PC-3 (cell line): ENCODE data around the gene TBX1. TPM values are rescaled to one million over a fixed set of nuclear protein-coding genes. Genes with fewer than 3 reads are reported as not detected.

Source experiments
- ATAC-seq: fragments of 200-7000 bp; cut with Tn5 transposase; 2 replicates; pipeline ENCODE4 v1.9.1; 2020; ENCODE audit warnings: mild to moderate bottlenecking, moderate library complexity
- BruUV-seq: library from RNA; stranded (reverse); fragments of 400-500 nt; replicated peaks from 2 replicates; lab custom pipeline; 2021; lab: Mats Ljungman, UMichigan
- CTCF ChIA-PET: fragments of 300-600 bp; sonication (Branson Sonifier 250); formaldehyde crosslinking; loops from one replicate; lab custom pipeline; 2022; ENCODE audit warnings: antibody characterized with exemption; lab: Charles Lee
- POLR2A ChIA-PET: fragments of 300-600 bp; sonication (Branson Sonifier 250); formaldehyde crosslinking; loops from one replicate; lab custom pipeline; 2022; ENCODE audit warnings: antibody characterized with exemption; ENCODE audit not compliant: unreplicated experiment; lab: Charles Lee
- DNase-seq: peaks from one replicate; pipeline ENCODE4 v3.0.0-alpha.2; 2015
- H2AFZ ChIP-seq: fragments of 300-600 bp; sonication (generic); 2 replicates; pipeline ENCODE4 v1.6.0; 2016; ENCODE audit warnings: antibody characterized with exemption, low read length
- H3F3A ChIP-seq: fragments of 300-600 bp; sonication (generic); one replicate; pipeline ENCODE4 v1.6.0; 2017; ENCODE audit warnings: antibody characterized with exemption, low read length, control low read depth, mild to moderate bottlenecking; ENCODE audit not compliant: unreplicated experiment
- H3K27ac ChIP-seq: fragments of 300-600 bp; sonication (generic); 2 replicates; pipeline ENCODE4 v1.5.1; 2016; ENCODE audit warnings: mild to moderate bottlenecking, low read length
- H3K27me3 ChIP-seq: fragments of 300-600 bp; sonication (generic); 2 replicates; pipeline ENCODE4 v1.6.1; 2016; ENCODE audit warnings: low read length, mixed read lengths
- H3K36me3 ChIP-seq: fragments of 300-600 bp; sonication (generic); 2 replicates; pipeline ENCODE4 v1.6.1; 2016; ENCODE audit warnings: low read depth, mixed run types, low read length, mixed read lengths
- H3K4me1 ChIP-seq: fragments of 300-600 bp; sonication (generic); 2 replicates; pipeline ENCODE4 v1.5.1; 2016; ENCODE audit warnings: low read length; ENCODE audit not compliant: insufficient read depth
- H3K4me2 ChIP-seq: fragments of 300-600 bp; sonication (generic); 2 replicates; pipeline ENCODE4 v1.6.0; 2016; ENCODE audit warnings: low read length
- H3K4me3 ChIP-seq: fragments of 300-600 bp; sonication (generic); 2 replicates; pipeline ENCODE4 v1.5.1; 2016; ENCODE audit warnings: mild to moderate bottlenecking, low read length, mixed read lengths
- H3K79me2 ChIP-seq: fragments of 300-600 bp; sonication (generic); 2 replicates; pipeline ENCODE4 v1.6.1; 2017; ENCODE audit warnings: low read length, mixed read lengths
- H3K9ac ChIP-seq: fragments of 300-600 bp; sonication (generic); 2 replicates; pipeline ENCODE4 v1.6.0; 2016; ENCODE audit warnings: mild to moderate bottlenecking, low read length
- H3K9me2 ChIP-seq: fragments of 300-600 bp; sonication (generic); replicated peaks from 2 replicates; pipeline ENCODE4 v1.6.1; 2016; ENCODE audit warnings: mixed run types, low read length, mixed read lengths
- H3K9me3 ChIP-seq: fragments of 300-600 bp; sonication (generic); 2 replicates; pipeline ENCODE4 v1.6.1; 2016; ENCODE audit warnings: low read length, mixed read lengths
- H4K20me1 ChIP-seq: fragments of 300-600 bp; sonication (generic); 2 replicates; pipeline ENCODE4 v1.6.1; 2016; ENCODE audit warnings: low read length, mixed read lengths
- EZH2 ChIP-seq: fragments of 300-600 bp; sonication (generic); IDR thresholded peaks from one replicate; pipeline ENCODE4 v1.6.1; 2017; ENCODE audit warnings: antibody characterized with exemption, mild to moderate bottlenecking, low read length; ENCODE audit not compliant: unreplicated experiment
- EZH2phosphoT487 ChIP-seq: fragments of 300-600 bp; sonication (generic); IDR thresholded peaks from 2 replicates; pipeline ENCODE4 v1.6.1; 2018; ENCODE audit warnings: mild to moderate bottlenecking, antibody characterized with exemption, low read length, borderline replicate concordance
- intact Hi-C: fragments of 100-400 bp; cut with micrococcal nuclease; formaldehyde crosslinking; loops from 2 replicates; pipeline ENCODE4 v1.9.0; 2023
- total RNA-seq: library from RNA; depleted of rRNA; stranded (reverse); fragments of >200 nt; gene quantifications from 2 replicates; pipeline ENCODE4 v1.2.3, GENCODE V29; 2014
- TF ChIP-seq, protein P1 (sequence below): fragments of 300-600 bp; sonication (generic); conservative IDR thresholded peaks from 2 replicates; pipeline ENCODE4 v1.5.1; 2017; ENCODE audit warnings: antibody characterized with exemption, low read depth, mild to moderate bottlenecking, low read length

Gene TBX1
- total RNA-seq, 1 experiment from 2014 or later, result 18.6 TPM

DNA sequence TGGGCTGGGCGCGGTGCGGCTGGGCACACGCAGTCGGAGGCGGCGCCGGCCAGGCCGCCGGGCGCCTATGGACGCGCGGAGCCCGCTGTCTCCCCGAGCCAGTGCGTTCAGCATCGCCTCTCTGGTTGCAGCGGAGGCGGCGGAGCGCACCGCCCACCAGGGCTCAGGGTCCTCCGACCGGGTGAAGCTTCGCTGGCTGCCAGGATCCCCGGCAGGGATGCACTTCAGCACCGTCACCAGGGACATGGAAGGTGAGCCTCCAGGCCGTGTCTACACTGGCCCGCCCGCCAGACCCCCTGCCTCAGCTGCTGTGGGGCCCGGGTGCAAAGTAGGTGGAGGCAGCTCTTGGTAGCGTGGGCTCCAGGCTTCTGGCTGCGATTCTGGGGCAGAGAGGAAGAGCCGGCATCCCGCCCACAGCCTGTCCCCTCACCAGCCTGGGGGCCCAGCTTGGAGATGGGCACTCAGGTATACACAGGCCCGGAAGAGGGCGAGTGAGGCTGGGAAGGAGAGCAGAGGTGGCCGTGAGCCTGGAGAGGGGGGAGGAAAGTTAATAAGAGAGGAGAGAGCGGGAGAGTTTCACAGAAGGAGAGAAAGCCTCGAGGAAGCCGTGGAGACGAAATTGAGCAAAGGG, 1.0 kb upstream of the TBX1 start:
- Histone ChIP-seq H3K9ac (no peak overlapping the region; the same call in 1 of the 2 replicates), H3K27ac (no peak overlapping the region), H3K4me2 (peak overlapping the region; percentile 76), H3K4me1 (peaks cover 7% of the 10 kb centered on the region; the same call in 1 of the 2 replicates), H3K27me3 (no peaks in the 10 kb centered on the region), H3F3A (no peaks in the 10 kb centered on the region), H4K20me1 (no peaks in the 10 kb centered on the region), H3K79me2 (peaks cover 32% of the 10 kb centered on the region), H3K36me3 (no peaks in the 10 kb centered on the region), H3K9me3 (no peaks in the 10 kb centered on the region), H3K4me3 (peak overlapping the region; percentile 62; the same call in 1 of the 2 replicates), H3K9me2 (no peaks in the 10 kb centered on the region), H2AFZ (no peak overlapping the region; the same call in 1 of the 2 replicates)
- intact Hi-C loops, result loop anchor here (10.0 kb wide), 1 partner anchor 95 kb away; the partner anchor contains the start of genes GNB1L and RTL10
- no peak for ATAC-seq
- POLR2A ChIA-PET, result no interaction called here
- DNase-seq, result no peak
- BruUV-seq, result no TSS peak
- TF ChIP-seq, protein P1, sequence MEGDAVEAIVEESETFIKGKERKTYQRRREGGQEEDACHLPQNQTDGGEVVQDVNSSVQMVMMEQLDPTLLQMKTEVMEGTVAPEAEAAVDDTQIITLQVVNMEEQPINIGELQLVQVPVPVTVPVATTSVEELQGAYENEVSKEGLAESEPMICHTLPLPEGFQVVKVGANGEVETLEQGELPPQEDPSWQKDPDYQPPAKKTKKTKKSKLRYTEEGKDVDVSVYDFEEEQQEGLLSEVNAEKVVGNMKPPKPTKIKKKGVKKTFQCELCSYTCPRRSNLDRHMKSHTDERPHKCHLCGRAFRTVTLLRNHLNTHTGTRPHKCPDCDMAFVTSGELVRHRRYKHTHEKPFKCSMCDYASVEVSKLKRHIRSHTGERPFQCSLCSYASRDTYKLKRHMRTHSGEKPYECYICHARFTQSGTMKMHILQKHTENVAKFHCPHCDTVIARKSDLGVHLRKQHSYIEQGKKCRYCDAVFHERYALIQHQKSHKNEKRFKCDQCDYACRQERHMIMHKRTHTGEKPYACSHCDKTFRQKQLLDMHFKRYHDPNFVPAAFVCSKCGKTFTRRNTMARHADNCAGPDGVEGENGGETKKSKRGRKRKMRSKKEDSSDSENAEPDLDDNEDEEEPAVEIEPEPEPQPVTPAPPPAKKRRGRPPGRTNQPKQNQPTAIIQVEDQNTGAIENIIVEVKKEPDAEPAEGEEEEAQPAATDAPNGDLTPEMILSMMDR, result no peak
- TF ChIP-seq EZH2 (no peak), EZH2phosphoT487 (no peak)
- CTCF ChIA-PET, result interaction anchor here (0.5 kb wide), 1 partner anchor 30 kb away, joined by 3 read pairs; no protein-coding TSS in a partner anchor

DNA sequence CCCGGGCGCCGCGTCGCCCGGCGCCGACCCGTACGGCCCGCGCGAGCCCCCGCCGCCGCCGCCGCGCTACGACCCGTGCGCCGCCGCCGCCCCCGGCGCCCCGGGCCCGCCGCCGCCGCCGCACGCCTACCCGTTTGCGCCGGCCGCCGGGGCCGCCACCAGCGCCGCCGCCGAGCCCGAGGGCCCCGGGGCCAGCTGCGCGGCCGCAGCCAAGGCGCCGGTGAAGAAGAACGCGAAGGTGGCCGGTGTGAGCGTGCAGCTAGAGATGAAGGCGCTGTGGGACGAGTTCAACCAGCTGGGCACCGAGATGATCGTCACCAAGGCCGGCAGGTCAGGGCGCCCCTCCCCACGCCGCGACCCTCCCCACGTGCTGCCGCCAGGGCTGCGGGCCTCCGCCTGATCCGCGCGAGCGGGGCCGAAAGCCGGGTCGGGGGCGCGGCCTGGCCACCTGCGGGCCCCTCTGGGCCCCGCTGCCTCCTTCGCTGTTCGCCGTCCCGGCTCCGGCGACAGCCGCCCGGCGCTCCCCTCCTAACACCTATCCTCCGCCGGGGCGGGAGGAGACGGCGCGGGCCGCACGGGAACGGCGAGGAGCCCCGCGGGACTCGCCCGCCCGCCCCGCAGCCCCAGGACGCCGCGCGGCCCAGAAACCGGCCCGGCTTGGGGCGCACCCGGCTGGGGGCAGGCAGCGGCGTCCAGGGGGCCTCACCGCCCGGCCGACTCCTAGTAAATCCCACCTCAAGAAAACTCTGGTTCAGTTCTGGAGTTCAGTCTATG, 560 bp downstream of the TBX1 start:
- Histone ChIP-seq H3K9me3 (no peaks in the 10 kb centered on the region), H2AFZ (peak overlapping the region; percentile 77), H3K4me2 (peak overlapping the region; percentile 98), H3K4me1 (peaks cover 7% of the 10 kb centered on the region; the same call in 1 of the 2 replicates), H3K27ac (0 out of 2 replicates have a peak overlapping the region, but pooled peaks have one; percentile 1), H3K9me2 (no peaks in the 10 kb centered on the region), H3K9ac (peak overlapping the region; percentile 83), H4K20me1 (no peaks in the 10 kb centered on the region), H3K27me3 (no peaks in the 10 kb centered on the region), H3F3A (no peaks in the 10 kb centered on the region), H3K4me3 (peak overlapping the region; percentile 78), H3K79me2 (peaks cover 32% of the 10 kb centered on the region), H3K36me3 (no peaks in the 10 kb centered on the region)
- ATAC-seq (peak; percentile 8), DNase-seq (no peak)
- intact Hi-C loops, result loop anchor here (10.0 kb wide), 1 partner anchor 94 kb away; the partner anchor contains the start of genes GNB1L and RTL10
- TF ChIP-seq EZH2, result no peak
- ChIA-PET CTCF (no interaction called here), POLR2A (no interaction called here)
- no TSS peak for BruUV-seq

DNA sequence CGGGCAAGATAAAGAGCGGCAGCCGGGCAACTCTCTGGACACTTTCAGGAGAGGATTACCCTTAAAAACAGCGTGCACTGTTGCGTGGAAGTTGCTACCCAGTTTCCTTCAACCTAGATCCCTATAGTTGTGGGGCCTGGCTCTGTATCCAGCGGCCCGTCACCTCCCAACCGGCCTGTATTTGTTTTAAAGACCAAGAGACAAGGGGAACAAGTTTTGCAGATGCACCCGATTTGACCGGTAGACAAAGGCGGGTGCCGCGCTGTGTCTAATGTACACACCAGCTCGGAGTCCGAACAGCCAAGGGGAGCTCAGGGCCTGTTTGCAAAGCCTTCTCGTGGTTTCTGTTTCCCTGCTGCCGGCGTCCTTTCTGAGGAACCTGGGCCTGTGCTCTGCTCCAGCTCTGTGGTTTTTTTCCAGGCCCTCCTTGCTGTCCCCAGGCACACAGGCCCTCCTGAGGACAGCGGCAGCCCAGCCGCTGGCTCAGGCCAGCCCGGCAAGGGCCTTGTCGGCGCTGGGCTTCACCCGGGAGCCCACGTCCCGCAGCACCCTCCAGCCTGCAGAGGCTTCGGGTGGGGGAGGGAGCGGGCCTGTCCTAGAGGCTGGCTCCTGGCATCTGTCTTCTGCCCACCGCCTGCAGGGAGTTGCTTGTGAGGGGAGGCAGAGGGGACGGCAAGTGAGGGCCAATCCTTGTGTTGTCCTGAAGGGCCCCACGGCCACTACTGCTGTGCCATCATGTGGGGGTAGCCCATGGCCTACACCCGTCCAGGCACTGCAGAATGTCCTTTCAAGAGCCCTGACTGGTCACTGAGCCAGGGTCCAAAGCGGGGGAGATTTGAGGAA, 1.4 kb downstream of the TBX1 start:
- peak overlapping the region; percentile 77 for H2AFZ ChIP-seq
- intact Hi-C loops, result loop anchor here (10.0 kb wide), 1 partner anchor 93 kb away; the partner anchor contains the start of genes GNB1L and RTL10
- ChIA-PET POLR2A (no interaction called here), CTCF (no interaction called here)
- DNase-seq, result peak; percentile 43
- no peaks in the 10 kb centered on the region for H4K20me1 ChIP-seq
- peaks cover 7% of the 10 kb centered on the region; the same call in 1 of the 2 replicates for H3K4me1 ChIP-seq
- H3K79me2 ChIP-seq, result peaks cover 32% of the 10 kb centered on the region
- ATAC-seq, result peak; percentile 48
- no TSS peak for BruUV-seq
- TF ChIP-seq EZH2 (no peak), EZH2phosphoT487 (no peak)
- TF ChIP-seq, protein P1, result no peak
- peak overlapping the region; percentile 83 for H3K9ac ChIP-seq
- H3K36me3 ChIP-seq, result no peaks in the 10 kb centered on the region
- H3K9me2 ChIP-seq, result no peaks in the 10 kb centered on the region
- peak overlapping the region; percentile 98 for H3K4me2 ChIP-seq
- H3K4me3 ChIP-seq, result peak overlapping the region; percentile 78
- no peaks in the 10 kb centered on the region for H3F3A ChIP-seq
- no peaks in the 10 kb centered on the region for H3K27me3 ChIP-seq
- H3K9me3 ChIP-seq, result no peaks in the 10 kb centered on the region
- 0 out of 2 replicates have a peak overlapping the region, but pooled peaks have one; percentile 1 for H3K27ac ChIP-seq
